HTR-8/SVneo (cell line): ENCODE data around the gene WDR75.

Experiments used
- DNase-seq: peaks from one replicate; pipeline ENCODE4 v3.0.0; 2011; ENCODE audit warnings: low spot score, mixed read lengths; ENCODE audit not compliant: insufficient read length
- FAIRE-seq: peaks from 2 replicates; lab custom pipeline; 2011; peaks lifted over from hg19 to GRCh38; lab: Jason Lieb, UNC

WDR75 gene

GRCh38 chr2:189521699-189522434, 80.6 kb downstream of the WDR75 start:
- DNase-seq (no peak), FAIRE-seq (no peak)

GRCh38 chr2:189522435-189523151, 81.3 kb downstream of the WDR75 start:
- no peak for FAIRE-seq
- no peak for DNase-seq

GRCh38 chr2:189524746-189525145, 83.5 kb downstream of the WDR75 start:
- FAIRE-seq (no peak), DNase-seq (no peak)
